HG03460 (cell line): Measurements from ENCODE around the gene MAGI1.
"Not testable (repeated sequence)": the region's sequence is repeated elsewhere in the genome, so short reads cannot be mapped to it uniquely, and the experiment has no call there.

Source experiments
- ATAC-seq: cut with Tn5 transposase; IDR thresholded peaks from one replicate; pipeline ENCODE4 v1.9.1; 2021; ENCODE audit not compliant: unreplicated experiment

Gene MAGI1

DNA sequence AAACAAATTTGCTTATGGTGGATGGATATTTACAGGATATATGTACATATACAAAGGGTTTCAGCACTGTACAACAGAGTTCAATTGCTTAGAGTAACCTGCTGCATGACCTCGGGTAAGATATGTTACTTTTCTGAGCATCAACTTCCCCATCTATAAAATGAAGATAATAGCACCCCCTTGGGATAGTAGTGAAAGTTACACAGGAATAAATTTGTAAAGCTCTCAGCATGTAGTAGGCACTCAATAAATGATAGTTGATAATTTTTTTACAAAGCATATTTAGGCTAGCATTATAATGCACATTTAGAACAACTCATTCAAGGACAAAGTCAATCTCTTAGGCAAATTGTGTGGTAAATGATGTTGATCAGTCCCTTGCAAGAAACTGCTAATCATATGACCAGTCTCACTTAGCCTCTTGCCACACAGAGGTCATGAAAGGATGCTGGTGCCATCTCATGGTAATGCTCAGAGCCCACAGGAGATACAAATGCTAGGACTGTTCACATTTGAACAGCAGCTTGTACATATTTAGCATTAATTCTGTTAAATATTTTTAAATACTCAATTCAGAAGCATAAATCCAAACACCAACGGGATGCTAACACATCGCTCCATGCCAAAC, 123.9 kb downstream of the MAGI1 start:
- ATAC-seq = no peak

DNA sequence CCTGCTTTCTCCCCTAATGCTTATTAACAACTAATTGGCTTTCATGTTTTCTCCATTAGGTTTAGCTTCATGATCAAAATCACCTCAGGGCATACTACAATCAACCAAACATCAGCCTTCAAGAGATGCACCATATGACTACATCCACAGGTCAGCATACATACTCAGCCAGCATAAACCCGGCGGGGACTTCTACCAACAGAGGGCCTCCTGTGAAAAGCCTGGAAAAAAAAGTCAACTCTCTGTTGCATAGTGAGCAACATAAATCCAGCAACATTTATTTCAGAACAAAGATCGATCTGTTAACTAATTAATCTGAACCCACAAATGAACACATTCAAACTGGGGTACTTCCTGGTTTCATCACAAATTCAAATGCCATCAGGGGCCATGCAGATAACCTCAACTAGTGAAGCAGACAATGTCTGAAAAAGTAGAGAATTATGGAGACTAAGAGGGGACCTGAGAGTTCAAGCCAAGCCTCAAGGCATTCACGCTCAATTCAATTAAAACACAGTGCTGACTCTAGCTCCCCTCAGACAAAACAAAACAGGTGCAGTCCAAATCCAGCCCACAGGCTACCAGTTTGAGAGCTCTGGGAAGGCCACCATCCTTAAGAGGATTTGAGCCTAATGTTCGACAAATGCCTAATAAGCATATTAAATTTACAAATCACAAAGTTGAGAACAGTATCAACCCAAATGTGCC, 124.5 kb downstream of the MAGI1 start:
- ATAC-seq = no peak

DNA sequence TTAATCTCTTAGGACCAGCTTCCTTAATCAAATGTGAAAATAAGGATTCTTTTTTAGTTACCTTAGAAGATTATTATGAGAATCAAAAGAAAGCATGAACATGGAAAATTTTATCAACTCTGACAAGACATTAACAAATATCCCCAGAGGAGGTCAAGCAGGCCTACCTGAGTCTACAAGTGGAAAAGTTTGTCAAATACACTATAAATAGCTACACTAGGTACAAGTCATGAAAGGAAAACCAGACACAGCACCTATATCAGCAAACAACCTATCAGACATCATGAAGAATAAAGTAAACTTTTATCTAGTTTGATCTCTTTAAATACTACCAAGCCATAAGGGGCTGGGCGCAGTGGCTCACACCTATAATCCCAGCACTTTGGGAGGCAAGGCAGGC, 126.1 kb downstream of the MAGI1 start:
- ATAC-seq = no peak

DNA sequence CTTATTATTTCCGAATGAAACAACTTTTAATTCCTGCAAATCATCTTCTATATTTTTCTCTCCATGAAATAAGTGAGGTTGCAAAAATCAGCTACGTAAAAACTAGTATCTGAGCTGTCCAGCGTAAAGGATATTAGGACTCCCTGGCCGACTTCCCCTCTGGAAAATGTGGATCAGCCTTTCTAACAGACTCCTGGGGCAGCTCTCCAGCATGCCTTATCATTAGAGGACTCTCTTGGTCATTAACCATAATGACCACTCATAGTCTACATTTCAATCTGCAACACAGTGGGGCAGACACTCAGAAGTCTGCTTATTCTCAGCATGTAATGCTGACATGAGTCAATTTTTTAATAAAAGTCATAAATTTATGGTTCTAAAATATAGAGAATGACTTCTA, 130.1 kb downstream of the MAGI1 start:
- no peak for ATAC-seq

DNA sequence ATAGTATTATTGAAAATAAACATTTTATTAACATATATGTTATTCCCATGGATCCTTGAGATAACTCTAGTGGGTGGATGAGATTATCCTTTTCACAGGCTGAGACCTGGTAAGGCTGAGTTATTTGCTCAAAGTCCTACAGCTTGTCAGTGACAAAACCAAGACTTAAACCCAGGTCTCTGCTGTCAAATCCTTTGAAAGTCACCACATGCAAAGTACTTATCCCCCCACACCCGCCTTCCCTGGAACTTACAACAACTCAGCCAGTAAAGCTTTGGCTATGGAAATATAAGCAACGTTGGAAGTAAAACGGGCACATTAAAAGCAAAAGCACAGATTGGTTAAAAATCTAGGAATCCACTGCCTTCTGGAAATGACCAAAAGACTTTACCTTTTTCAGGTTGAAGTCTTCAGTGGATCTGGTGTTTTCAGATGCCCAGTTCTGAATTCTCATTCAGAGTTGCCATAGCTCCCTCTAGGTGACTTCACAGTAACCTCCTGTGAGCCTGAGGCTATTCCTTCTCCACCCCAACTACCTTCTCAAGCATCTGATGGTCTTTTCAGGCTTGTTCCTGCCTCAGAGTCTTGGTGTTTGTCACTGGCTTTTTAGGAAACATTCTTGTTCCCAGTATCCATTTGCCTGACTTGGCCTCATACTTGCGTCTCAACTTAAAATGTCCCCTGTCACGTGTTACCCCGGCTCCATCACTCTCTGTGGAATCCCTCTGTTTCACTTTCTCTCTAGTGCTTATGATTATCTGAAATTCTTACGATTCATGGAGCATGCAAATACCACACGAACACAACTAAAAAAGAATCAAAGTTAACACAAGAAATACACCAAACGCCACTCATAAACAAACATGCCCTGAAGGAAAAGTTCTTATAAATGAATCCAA, 131.2 kb downstream of the MAGI1 start:
- no peak for ATAC-seq

DNA sequence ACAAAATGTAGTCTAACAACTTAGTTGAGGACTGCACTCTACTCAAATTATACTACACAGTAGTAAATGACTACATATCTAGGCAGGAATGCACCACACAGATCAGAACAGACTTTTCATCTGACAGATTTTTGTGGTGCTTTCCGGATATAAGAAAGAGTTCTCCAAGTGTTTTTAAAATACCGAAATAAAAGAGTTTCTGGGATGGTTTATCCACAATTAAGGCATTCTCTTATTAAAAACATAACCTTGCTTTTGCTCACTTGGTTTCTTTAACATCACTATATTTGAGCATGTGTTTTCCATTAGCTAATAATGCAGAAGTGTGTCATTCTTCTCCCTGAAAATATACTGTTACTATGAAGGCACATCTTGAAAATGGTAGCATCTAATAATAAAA, 132.9 kb downstream of the MAGI1 start:
- ATAC-seq = no peak

DNA sequence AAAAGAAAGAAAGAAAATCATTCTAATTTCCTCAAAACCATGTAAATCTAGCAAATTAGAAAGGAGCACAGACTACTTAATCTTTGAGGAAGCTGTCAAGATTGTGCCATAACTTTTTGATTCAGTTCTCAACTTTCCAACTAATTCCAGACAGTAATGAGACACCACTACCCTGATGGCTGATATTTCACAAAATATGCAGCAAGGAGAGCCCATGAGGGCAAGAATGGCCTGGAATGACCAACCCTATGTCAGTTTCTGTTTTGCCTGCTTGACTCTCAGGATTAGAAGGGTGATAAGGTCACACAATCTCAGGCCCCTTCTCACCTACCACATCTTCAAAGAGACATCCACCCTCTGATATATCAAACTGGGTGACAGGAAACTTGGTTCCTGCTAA, 134.7 kb downstream of the MAGI1 start:
- no peak for ATAC-seq

DNA sequence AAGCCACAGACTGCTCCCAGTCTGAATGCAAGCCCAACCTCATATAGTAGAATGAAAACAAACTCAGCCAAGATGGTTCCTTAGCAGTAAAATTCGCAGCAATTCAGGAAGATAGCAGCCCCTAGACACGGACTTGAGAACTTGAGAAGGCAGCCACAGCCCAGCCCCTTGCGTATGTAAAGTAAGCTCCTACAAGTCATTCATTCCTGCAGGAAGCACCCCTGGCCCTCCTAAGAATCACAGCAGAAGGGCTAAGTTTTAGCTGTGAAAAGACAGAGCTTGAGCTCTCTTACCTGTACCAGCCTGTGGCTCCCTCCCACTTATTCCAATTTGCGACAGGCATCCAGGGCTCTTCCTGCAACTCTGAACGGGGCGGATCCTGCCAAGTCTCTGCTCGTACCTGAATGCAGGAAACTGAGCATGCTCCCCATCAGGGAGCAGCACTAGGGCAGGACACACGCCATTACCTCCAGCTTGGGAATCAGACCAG, 136.4 kb downstream of the MAGI1 start:
- ATAC-seq = no peak

DNA sequence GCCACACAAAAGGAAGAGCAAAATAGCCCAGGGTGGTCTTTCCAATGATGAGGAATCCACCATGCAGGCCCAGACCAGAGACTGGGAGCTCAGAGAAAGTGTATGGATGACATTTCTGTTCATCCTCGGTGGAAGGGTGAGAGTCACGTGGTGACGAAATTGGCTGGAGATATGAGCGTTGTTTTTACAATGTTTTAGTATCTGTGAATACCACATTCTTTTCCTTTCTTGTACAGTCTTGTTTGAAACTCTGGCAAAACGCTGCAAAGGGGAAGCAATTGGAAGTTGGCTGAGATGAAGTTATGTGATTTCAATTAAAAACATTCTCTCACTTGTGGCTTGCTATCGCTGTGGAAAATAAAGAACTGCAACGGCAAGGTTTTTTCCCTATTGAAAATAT, 137.5 kb downstream of the MAGI1 start:
- no peak for ATAC-seq

DNA sequence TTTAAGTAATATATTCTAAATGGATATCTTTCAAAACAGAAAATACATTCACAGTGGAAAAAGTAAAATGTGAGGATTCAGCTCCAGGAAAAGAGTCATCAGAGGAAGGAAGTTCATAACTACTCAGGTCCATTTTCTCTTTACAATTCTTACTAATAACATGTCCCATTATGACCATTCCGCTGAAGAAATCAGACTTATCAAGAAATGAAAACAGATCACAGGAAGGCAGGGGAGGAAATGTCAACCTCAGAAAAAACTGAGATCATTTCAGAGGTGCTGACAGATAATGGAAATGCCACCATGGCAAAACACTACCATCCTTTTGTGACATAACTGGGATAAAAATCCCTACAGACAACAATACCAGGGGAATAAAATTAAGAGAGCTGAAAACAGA, 139.5 kb downstream of the MAGI1 start:
- ATAC-seq = no peak

DNA sequence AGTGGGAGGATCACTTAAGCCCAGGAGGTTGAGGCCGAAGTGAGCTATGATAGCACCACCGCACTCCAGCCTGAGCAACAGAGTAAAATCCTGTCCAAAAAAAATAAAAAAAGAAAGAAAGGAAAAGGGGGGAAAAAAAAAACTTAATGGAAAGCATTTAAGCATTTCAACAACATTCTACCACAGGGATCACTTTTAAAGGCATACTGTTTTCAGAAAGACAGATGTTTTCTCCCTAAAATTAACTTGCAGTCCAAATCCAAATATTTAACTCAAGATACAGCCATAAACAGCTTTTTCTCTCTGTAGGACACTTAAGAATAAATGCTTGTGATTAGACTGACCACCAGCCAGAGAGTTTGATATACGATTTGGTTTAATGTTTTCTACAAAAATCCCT, 141.0 kb downstream of the MAGI1 start:
- no peak for ATAC-seq

DNA sequence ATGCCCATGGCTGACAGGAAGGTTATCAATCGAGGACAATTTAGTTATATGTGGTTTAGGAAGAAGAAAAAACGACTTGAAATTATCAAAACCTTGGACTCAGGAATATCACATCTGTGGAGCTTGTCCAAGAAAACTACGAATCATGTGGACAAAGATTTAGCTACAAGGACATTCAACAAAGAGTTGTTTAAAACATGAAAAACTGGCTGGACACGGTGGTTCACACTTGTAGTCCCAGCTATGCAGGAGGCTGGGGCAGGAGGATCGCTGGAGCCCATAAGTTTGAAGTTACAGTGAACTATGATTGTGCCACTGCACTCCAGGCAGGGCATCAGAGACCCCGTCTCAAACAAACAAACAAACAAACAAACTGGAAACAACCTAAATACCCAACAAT, 142.4 kb downstream of the MAGI1 start:
- ATAC-seq = no peak

DNA sequence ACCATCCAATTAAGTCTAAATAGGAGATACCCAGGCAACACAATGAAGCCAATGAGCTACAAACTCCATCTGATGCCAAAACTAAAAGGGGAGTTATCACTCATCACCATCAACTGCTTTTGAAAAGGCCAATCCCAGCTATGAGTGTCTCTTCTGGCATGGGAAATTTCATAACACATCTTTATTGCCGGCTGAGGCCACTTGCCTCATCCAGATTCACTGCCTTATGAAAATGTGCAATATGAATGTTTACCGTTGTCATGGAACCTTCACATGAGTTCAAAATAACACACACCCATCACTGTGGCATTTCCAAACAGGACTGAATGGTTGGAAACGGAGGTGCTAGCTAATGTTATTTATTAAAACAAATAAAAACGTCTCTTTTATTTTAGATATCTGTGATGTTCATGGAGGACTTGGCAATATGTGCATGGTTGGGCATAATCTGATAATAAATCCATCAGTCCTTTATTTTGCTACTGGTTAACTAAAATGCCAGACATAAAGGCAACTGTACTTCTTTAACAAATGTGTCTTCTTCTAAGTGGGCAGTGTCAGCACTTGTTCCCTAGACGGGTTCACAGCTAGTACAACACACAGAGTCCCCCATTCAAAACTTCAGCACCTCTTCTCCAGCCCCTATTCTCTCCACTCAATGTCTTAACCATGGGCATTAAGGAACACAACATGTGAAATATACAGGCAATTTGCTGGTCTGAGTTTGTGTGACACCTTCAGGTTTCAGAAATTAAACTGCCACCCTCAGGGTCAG, 143.9 kb downstream of the MAGI1 start:
- ATAC-seq = no peak

DNA sequence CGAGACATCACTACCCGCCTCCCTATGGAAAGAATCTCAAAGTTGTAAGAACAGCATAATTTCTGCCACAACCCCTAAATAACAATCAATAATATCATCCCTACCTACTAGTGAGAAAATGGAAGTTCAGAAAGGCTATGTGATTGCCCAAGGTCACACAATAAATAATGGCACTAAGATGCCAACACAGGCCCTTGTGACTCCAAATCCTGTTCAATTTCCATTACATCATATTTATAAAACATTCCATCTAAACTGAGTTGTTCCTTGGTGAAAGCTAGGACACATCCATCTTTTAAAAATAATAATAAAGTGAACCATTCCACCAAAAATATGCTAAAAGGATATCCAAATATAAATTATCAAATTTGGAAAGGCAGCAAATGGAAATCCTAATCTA, 144.6 kb downstream of the MAGI1 start:
- no peak for ATAC-seq

DNA sequence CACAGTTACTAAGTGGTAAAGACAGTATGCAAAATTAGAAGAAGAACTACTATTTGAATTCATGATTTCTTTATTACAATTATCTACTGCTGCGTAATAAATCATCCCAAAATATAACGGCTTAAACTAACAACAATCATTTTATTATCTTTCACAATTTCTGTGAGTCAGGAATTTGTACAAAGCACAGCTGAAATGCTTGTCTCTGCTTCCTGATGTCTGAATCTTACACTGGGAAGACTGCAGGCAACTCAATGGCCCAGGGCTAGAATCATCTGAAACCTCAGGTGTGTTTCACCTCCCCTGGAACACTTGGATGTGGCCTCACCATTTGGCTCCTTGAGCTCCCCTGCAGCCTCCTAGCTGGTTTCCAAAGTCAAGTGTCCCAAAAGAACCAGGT, 145.1 kb downstream of the MAGI1 start:
- ATAC-seq = no peak

DNA sequence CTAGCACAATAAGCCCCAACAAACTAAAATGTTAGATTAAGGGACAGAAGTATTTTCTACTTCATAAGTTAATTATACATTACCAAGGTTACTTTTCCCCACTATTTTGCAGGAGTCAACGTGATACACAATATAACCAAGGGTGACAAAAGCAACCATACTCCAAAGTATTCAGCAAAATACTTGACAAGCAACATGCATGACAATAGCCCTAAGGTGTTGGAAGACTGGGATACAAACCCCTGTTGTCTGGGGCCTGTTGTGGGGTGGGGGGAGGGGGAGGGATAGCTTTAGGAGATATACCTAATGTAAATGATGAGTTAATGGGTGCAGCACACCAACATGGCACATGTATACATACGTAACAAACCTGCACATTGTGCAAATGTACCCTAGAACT, 147.2 kb downstream of the MAGI1 start:
- not testable (repeated sequence) for ATAC-seq

DNA sequence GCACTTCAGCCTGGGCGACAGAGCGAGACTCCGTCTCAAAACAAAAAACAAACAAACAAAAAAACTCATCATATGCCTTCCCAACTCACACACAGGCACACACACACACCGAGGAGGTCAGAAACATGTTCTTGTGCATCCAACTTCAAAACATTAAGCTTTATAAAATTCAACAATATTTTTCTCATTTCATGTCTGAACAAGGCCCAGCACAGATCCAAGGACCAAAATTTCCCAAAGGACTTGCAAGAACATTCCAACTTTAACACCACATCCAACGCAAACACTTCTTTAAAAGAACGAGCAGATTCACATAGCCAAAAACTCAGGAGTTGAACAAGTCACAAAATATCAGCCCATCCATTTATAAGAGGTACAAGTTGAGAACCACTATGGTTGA, 148.4 kb downstream of the MAGI1 start:
- ATAC-seq = no peak

DNA sequence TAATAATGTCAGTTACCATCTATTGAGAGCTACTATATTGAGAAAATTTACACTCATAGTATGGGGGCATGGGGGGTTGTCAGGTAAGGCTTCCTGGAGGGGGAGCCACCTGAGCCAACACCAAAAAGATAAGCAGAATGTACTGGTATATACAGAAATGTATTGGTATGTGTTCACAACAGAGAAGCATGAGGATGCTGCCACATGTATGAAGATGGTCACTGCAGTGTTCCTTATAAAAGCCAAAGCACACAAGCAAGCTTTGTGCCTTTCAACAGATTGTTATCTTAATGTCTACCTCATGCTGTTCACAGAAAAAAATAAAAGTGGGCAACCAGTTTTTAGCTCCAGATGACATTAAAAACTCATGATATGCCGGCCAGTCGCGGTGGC, 149.0 kb downstream of the MAGI1 start:
- no peak for ATAC-seq

DNA sequence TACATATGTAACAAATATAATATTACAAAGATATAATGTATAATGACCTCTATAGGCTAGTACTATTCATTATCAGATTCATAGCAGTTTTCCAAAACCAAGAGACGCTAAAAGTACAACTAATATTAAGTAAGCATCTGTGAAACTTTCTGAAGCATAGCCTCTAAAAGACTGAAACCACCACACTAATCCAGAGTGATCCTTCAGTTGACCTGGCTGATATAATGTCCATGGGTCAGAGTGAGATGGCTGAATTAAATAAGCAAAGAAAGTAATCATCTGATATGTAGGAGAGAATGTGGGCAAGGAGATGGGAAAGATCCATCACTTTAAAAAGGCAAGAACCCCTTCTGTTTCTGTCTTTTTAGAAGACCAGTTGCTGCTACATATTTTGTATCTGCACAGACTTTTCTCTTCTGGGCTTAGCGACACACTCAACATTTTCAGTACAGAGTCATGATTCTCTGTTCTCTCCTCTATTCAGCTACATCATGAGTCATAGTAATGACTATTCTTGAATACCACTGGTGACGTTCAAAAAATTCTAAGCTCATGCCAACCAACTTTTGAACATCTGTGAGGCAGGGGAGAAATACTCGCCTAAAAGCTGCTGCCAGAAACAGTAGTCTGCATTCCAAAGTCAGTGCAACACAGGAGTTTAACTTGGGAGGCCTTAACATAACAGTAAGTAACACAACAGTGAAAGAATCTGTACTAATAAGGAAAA, 149.6 kb downstream of the MAGI1 start:
- ATAC-seq = no peak

DNA sequence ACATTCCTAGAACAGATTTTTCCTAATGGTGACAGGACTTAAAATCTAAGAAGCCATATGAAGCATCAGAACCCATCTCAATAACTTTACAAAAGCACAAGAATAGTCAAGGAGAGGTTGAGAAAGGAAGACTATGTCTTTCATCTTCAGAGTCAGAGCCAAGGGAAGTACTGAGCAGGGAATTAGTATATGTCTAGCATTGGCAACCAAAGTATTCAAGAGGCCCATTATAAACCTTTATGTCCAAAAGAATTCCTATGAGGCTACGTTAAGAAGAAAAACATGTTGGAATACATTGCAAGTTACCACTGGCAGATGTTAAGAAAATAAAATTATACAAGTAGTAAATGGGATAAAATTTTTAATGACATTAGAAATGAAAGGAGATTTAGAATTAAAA, 150.5 kb downstream of the MAGI1 start:
- no peak for ATAC-seq
